GM12801 (cell line): ENCODE measurements around the gene ABCB1.

ENCODE experiments used
- TF ChIP-seq, protein P1 (sequence below): IDR thresholded peaks from one replicate; pipeline ENCODE4 v1.5.1; 2011; ENCODE audit warnings: control low read depth; ENCODE audit not compliant: insufficient read length; ENCODE audit errors: extremely low read depth

The ABCB1 gene

DNA sequence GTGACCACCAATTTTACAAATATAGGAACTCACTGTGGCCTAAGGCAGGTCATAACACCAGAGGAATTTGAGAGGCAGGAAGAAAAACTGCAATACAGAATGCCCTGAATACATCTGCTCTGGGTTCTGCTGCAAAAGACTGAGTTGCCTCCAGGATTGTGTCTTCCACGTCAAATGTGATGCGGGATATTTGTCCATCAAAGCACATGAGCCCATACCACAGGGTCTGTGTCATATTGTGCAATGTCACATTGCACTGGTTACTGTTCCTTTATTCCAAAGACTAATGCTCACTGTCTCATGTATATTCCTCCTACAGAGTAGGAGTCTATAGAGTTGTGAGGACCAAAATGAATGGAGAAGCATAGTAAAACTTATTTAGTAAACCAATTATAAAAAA is 66.6 kb downstream of the ABCB1 start:
- TF ChIP-seq, protein P1, sequence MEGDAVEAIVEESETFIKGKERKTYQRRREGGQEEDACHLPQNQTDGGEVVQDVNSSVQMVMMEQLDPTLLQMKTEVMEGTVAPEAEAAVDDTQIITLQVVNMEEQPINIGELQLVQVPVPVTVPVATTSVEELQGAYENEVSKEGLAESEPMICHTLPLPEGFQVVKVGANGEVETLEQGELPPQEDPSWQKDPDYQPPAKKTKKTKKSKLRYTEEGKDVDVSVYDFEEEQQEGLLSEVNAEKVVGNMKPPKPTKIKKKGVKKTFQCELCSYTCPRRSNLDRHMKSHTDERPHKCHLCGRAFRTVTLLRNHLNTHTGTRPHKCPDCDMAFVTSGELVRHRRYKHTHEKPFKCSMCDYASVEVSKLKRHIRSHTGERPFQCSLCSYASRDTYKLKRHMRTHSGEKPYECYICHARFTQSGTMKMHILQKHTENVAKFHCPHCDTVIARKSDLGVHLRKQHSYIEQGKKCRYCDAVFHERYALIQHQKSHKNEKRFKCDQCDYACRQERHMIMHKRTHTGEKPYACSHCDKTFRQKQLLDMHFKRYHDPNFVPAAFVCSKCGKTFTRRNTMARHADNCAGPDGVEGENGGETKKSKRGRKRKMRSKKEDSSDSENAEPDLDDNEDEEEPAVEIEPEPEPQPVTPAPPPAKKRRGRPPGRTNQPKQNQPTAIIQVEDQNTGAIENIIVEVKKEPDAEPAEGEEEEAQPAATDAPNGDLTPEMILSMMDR = no peak

DNA sequence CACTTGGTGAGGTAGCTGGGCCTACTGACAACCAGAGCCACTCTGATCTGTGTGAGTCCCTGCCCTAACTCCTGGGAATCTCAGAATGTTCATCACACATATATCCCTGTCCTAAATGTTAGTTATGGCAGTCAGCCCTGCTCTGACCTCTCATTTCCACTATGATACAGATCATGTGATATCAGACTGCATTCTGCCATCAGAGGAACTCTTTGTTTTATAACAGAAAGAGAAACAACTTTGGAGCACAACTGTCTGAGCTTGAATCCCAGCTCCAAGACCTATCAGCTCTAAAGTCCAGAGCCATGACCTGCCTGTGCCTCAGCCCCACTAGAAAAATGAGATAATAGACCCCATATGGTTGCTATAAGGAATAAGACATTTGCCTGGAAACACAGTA is 70.6 kb downstream of the ABCB1 start:
- TF ChIP-seq, protein P1 = no peak

DNA sequence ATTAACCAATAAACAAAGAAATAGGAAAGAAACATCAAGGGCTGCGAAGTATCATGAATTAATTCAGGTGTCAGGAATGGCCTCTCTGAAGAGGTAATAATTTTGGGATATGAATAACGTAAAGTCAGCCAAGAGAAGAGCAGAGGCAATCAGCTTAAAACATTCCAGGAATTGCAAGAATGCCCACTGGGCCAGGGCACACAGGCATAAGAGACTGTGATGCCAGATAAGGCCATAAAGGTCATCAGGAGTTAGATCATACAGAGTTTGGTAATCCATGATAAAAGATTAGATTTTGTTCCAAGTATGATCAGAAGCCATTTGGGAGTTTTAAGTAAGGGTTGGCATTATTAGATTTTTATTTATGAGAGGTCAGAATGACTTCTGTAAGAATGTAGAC is 72.0 kb downstream of the ABCB1 start:
- TF ChIP-seq, protein P1 = no peak

DNA sequence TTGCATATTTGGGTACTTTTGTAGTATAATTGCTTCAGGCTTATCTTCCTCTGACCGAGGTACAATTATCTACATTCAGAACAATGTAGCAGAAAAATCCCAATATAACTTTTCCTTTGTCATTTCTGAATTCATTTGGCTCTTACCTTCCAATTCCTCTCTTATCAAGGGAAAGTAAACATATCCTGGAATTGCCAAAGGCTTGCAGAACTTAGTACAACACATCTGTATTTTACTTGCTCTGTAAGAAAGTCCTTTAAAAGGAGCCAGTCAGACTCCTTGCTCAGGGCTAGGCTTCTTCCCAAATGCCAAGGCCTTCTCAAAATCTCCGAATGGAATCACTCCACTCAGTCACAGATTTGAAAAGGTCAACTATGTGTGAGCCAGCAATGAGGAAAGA is 81.9 kb downstream of the ABCB1 start:
- TF ChIP-seq, protein P1 = no peak

DNA sequence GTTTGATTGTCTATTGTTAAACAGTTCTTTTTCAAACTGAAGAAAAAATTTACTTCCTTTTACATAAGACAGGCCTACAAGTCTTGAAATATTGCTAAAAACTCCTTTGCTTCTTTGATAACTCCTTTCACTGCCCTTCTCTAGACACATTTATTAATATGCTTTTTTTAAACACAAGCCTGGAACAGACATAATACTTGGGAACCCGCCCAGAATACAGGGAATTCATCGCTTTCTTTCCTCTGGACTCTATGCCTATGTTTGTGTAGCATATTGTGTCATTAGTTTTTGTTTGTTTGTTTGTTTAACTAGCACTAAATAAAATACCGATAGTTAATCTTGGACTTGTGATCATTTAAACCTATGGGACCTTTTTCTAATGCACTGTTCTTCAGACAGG is 82.8 kb downstream of the ABCB1 start:
- TF ChIP-seq, protein P1 = no peak

DNA sequence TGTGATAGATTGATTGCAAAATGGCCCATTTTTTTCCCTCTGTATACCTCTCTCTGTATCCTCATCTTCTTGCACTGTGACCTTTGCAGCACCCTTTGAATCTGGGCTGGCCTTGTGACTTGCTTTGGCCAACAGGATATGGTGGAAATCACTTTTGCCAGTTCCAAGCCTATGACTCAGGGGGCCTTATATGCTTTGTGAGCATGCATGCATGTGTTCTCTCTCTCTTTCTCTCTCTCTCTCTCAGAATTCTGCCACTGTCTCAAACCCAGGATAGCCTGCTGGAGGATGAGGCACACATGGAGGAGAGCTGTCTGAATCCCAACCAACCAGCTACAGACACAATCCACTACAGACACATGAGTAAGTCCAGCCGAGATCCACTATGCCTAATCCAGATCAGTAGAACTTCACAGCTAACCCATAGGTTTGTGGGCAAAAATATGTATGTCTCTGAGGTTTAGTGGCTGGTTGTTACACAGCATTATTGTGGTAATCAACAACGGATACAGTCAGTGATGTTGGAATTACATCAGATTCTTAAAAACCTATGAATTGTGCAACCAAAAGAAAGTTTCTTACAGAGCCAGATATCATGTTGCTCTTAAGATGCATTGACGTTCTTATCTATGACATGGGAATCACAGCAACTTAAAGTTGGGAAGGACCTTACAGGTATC is 83.4 kb downstream of the ABCB1 start:
- TF ChIP-seq, protein P1 = no peak

DNA sequence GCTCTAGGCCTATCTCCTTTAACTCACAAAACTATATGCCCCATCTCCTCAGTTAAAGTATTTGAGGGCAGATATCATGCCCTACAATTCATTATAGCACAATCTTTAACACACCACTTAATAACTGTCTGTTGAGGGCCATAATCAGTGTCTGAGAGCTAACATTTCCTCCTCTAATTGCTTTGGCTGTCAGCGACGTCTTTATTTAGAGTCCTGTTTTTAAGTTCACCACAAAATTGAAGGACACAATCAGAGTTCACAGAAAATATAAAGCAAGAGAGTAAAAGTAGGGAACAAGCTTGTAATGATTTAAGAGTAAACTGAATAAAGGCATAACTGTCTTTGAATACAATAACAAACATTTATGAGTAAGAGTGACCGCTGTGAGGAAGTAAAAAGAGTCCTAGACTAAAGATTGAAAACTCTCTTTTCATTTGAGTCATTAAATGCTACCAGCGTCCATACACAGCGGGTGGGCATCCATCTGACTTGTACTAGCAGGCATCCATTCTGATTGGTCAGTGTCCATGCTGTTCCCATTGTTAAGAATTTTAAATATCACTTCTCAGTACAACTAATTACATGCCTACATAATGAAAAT is 86.8 kb downstream of the ABCB1 start:
- TF ChIP-seq, protein P1 = no peak
